ENCODE measurements around the gene FLNB. TPM values are rescaled to one million over a fixed set of nuclear protein-coding genes. Genes with fewer than 3 reads are reported as not detected.

The FLNB gene
- total RNA-seq (2011; cell fraction: chromatin; rRNA removed; ENCODE audit: low replicate concordance), result 104 and 176 TPM in 2 replicates
- 86.7 and 89.5 TPM in 2 replicates for total RNA-seq (2011; cell fraction: nucleolus; rRNA removed)
- total RNA-seq (2011; cell fraction: nucleoplasm; rRNA removed), result 74.4 and 75.0 TPM in 2 replicates
- total RNA-seq (2014; rRNA removed) (27.6 and 37.5 TPM in 2 replicates), total RNA-seq (2014; rRNA removed; fragmentation: Illumina TruSeq; extraction: Trizol) (22.5 and 25.6 TPM in 2 replicates), total RNA-seq (2015; rRNA removed; fragmentation: Illumina TruSeq; extraction: Trizol) (27.4 and 27.9 TPM in 2 replicates), total RNA-seq (2021) (43.3 and 48.1 TPM in 2 replicates), polyA plus RNA-seq (2011; rRNA removed) (20.3 and 27.7 TPM in 2 replicates), polyA plus RNA-seq (2014; fragmentation: Illumina TruSeq; extraction: Trizol) (32.2 and 33.4 TPM in 2 replicates), polyA plus RNA-seq (2014; fragmentation: Nextera tagmentation; extraction: Ambion mirVana) (10 to 100 TPM in 1 of 2 experiments, 1 to 10 TPM in 1; 9.4 to 13.0 TPM), polyA plus RNA-seq (2014; rRNA removed) (17.0 and 19.0 TPM in 2 replicates), polyA minus RNA-seq (2011; rRNA and poly(A)+ RNA removed) (75.9 and 104 TPM in 2 replicates), Bru-seq, nascent RNA (percentile 66 among the genes with signal in this experiment), BruChase-seq, experiment 1, labeled RNA remaining after a 2-hour chase (percentile 65 among the genes with signal in this experiment), BruChase-seq, experiment 2, labeled RNA remaining after a 6-hour chase (percentile 67 among the genes with signal in this experiment)
- polyA plus RNA-seq (2011; cell fraction: cytosol; rRNA removed), result 18.4 and 30.1 TPM in 2 replicates
- polyA plus RNA-seq (2011; cell fraction: nucleus; rRNA removed), result 111 and 183 TPM in 2 replicates
- polyA plus RNA-seq (2012), result 37.0 and 76.9 TPM in 2 replicates
- polyA minus RNA-seq (2011; cell fraction: cytosol; rRNA and poly(A)+ RNA removed), result 66.1 and 94.5 TPM in 2 replicates
- polyA minus RNA-seq (2011; cell fraction: nucleus; rRNA and poly(A)+ RNA removed), result 56.8 and 166 TPM in 2 replicates
- long read RNA-seq, experiment 1, partial matches to known transcripts, result 48 of 87 reads
- long read RNA-seq, experiment 1, other reads (novel, unspliced or antisense), result 39 of 87 reads
- long read RNA-seq, experiment 2, full-length matches to known transcripts, result 7 of 31 reads
- long read RNA-seq, experiment 2, partial matches to known transcripts, result 14 of 31 reads
- long read RNA-seq, experiment 2, other reads (novel, unspliced or antisense), result 10 of 31 reads
- long read RNA-seq, experiment 3, partial matches to known transcripts, result 4 of 7 reads
- long read RNA-seq, experiment 3, other reads (novel, unspliced or antisense), result 3 of 7 reads

- ChIA-PET POLR2A (interaction anchor here (0.7 to 1.7 kb wide), 11 partner anchors 9 to 298 kb away, joined by 3 to 7 read pairs (median 3); partner anchors contain the start of genes HTD2 and RPP14), CTCF (ENCODE audit: low intra/inter-chr PET ratio) (interaction anchor here (0.8 kb wide), 2 partner anchors 165 to 166 kb away, joined by 3 read pairs; no protein-coding TSS in a partner anchor)
- no peaks in the 10 kb centered on the region for H3K27me3 ChIP-seq (ENCODE audit: control insufficient read depth in 2 of 2, insufficient read depth in 2 of 2, low read length in 2 of 2)
- H2AFZ ChIP-seq (ENCODE audit: low read depth, low read length), result peak within 1 kb of the TSS; percentile 96
- H3K9me1 ChIP-seq (ENCODE audit: control insufficient read depth, insufficient read depth, low read length), result no peaks in the 10 kb centered on the region
- H3K9ac ChIP-seq (ENCODE audit: insufficient read depth in 1 of 2, low read depth in 2 of 2, low read length in 2 of 2), result peak within 1 kb of the TSS; percentile 86 to 97
- BruUV-seq (replicated peaks), result TSS peak; percentile 54
- in situ Hi-C loops (cut with MboI) (loop anchor here (10.0 to 25.0 kb wide), 2 partner anchors 154 to 296 kb away; partner anchors contain the start of genes HTD2 and RPP14), intact Hi-C loops (cut with micrococcal nuclease) (loop anchor here (1.0 to 10.0 kb wide), 3 partner anchors 46 to 165 kb away; no protein-coding TSS in a partner anchor)
- ATAC-seq, result peak; percentile 89
- no peaks in the 10 kb centered on the region for H3K9me3 ChIP-seq (replicated peaks; ENCODE audit: control insufficient read depth, insufficient read depth, low read depth, low read length)
- H3K4me3 ChIP-seq, result peak within 1 kb of the TSS; percentile 83
- H3K4me2 ChIP-seq (ENCODE audit: insufficient read depth, low read length), result peak within 1 kb of the TSS; percentile 99
- H3K79me2 ChIP-seq (ENCODE audit: control insufficient read depth, insufficient read depth, low read length), result peaks cover 46% of the 10 kb centered on the region
- H4K20me1 ChIP-seq (replicated peaks; ENCODE audit: control insufficient read depth, insufficient read depth, low read length), result peaks cover 9% of the 10 kb centered on the region; the same call in 1 of the 2 replicates
- 1% methylated on average over 49 of the region's 91 CpGs for WGBS (ENCODE audit: insufficient coverage, low coverage, missing lambda C conversion rate)
- H3K4me1 ChIP-seq (replicated peaks in 1 of 2; ENCODE audit: control insufficient read depth in 2 of 2, insufficient read depth in 2 of 2, low read length in 2 of 2), result peaks cover 5 to 23% of the 10 kb centered on the region in 2 experiments; a peak in 4 of 5 replicates
- peak; percentile 80 to 95 (median 94) for DNase-seq (ENCODE audit: extremely low read depth in 1 of 4, low spot score in 3 of 4)
- peak within 1 kb of the TSS; percentile 85; the same call in 2 of the 3 replicates for H3K27ac ChIP-seq (ENCODE audit: extremely low read depth, low read depth, low read length)
- FAIRE-seq, result peak; percentile 71
- H3K36me3 ChIP-seq (ENCODE audit: control insufficient read depth, insufficient read depth, low read length), result no peaks in the 10 kb centered on the region
- TF ChIP-seq SFPQ (IDR thresholded peaks at IDR 0.05; ENCODE audit: low read depth, low read length) (no peak), NFIC (IDR thresholded peaks at IDR 0.05) (0 out of 2 replicates have a peak, but pooled peaks have one; percentile 19), CEBPG (CRISPR knock-in tag; IDR thresholded peaks at IDR 0.05) (peak; percentile 13; the same call in 1 of the 2 replicates), CEBPG (tag; conservative IDR thresholded peaks at IDR 0.05 in 1 of 2, IDR thresholded peaks at IDR 0.05 in 1 of 2) (no peak), HMGN3 (IDR thresholded peaks at IDR 0.05; ENCODE audit: borderline replicate concordance, extremely low read depth, insufficient read length, low read depth, low read length) (peak; percentile 36), CHD1 (IDR thresholded peaks at IDR 0.05; ENCODE audit: low read length) (peak; percentile 78), ZNF764 (CRISPR knock-in tag; IDR thresholded peaks at IDR 0.05; ENCODE audit: low read depth) (peak; percentile 50; the same call in 1 of the 2 replicates), KLF6 (CRISPR knock-in tag; IDR thresholded peaks at IDR 0.05; ENCODE audit: borderline replicate concordance) (no peak), YY1 (IDR thresholded peaks at IDR 0.05; ENCODE audit: borderline replicate concordance in 1 of 3, control insufficient read depth in 1 of 3, extremely low read depth in 1 of 3, insufficient read depth in 3 of 3, insufficient read length in 1 of 3, insufficient replicate concordance in 2 of 3, low read depth in 1 of 3, low read length in 2 of 3) (peak in 1 of 3 experiments; percentile 8), CCNT2 (IDR thresholded peaks at IDR 0.05; ENCODE audit: borderline replicate concordance, extremely low read depth, insufficient read length, low read depth, low read length) (no peak), POLR2A (conservative IDR thresholded peaks at IDR 0.05) (peak; percentile 67)
Observed at GRCh38 chr3:58008141-58009025, at the start of gene FLNB. Gene FLNB, plus strand, starts transcription at chr3:58008422. Its CDS starts 143 bp downstream, at chr3:58008565.

Measured in K562 (cell line).